Measurements from ENCODE around the gene BRIP1.

- TF ChIP-seq CTCF (conservative IDR thresholded peaks at IDR 0.05; ENCODE audit: low read depth in 2 of 2) (no peak), REST (IDR thresholded peaks at IDR 0.05; ENCODE audit: unreplicated experiment) (no peak), POLR2AphosphoS5 (IDR thresholded peaks at IDR 0.05; ENCODE audit: low read depth) (no peak)
These were observed 106.2 kb downstream of the BRIP1 start for GRCh38 chr17:61757168-61757567.

All from GM23338 (cell line).